ENCODE data around the gene CAB39.

DNA sequence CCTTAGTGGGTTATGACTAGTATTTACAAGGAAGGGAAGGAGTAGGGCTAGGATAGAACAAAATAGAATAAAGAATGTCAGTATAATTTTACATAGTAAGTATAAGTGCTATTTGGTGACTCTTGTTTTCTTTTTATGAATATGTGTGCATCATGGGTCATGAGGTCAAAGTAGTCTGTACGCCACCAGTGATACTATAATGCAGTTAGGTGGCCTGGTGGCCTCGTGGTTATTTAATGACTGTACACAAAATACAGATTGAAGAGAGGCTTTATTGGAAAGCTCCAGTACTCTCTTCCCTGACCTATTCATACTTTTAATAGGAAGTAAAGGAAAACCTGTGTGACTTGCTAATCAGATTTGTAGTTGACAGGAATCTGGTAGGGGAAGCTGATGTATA lies 27.3 kb downstream of the CAB39 start:
- TF ChIP-seq EZH2 (IDR thresholded peaks at IDR 0.05) (no peak), POLR2AphosphoS5 (IDR thresholded peaks at IDR 0.05; ENCODE audit: borderline replicate concordance, low read depth, low read length) (no peak), FOXP2 (optimal IDR thresholded peaks at IDR 0.05; ENCODE audit: control extremely low read depth, extremely low read length, insufficient read depth) (no peak)
